ENCODE results near the gene CAMK4.
"Not testable (repeated sequence)": the region's sequence is repeated elsewhere in the genome, so short reads cannot be mapped to it uniquely, and the experiment has no call there.

Gene CAMK4

DNA sequence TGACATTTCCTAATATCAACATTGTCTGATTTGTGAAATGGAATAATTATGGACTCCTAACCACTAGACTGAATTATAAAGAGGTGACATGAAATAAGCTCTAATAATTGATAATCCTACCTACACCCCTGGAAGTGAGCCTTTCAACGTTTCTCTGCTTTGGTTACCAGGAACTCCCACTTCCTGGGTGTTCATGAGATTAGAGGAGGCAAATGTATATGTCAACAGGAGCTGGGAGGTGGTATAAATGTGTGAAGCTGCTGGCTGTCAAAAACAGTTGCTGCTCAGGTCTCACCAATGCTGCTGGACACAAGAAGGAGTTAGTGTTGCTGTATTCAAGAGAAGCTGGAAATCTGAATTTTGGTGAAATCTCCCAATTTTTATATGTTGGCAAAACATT, 96.8 kb downstream of the CAMK4 start:
- DNase-seq, result peak; percentile 15

DNA sequence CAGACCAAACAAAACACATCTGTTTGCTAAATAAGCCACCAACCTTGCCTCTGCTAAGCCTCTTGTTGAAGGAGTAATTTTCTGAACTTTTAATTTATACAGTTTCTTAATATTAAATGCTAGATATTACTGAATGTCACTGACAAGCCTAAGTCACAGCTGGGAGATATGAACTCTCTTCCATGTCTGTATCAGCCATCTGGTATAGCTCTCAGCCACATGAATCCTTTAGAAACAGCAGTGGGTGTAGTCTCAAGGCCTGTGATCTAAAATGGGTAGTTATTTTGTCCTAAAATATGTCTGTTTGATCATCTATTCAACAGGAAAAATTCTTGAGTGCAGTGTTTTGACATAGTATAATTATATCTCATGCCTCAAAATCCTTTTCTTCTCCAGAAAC, 97.2 kb downstream of the CAMK4 start:
- no peak for DNase-seq

DNA sequence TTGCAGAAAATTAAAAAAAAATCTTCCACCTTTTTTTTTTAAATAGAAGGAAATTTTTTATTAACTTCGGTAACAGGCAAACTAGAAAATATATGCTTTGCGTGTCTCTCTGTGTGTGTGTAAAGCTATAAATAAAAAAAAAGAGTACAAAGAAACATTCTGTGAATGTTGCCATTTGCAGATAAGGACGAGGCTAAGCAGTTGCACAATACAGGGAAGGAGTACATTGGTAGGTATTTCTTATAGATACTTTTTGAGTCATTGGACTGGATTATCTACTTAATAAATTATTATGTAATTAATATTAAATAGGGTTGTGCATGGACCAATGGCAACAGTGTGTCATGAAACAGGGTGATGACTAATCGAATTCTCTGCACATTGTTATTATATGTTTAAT, 102.4 kb downstream of the CAMK4 start:
- no peak for DNase-seq

DNA sequence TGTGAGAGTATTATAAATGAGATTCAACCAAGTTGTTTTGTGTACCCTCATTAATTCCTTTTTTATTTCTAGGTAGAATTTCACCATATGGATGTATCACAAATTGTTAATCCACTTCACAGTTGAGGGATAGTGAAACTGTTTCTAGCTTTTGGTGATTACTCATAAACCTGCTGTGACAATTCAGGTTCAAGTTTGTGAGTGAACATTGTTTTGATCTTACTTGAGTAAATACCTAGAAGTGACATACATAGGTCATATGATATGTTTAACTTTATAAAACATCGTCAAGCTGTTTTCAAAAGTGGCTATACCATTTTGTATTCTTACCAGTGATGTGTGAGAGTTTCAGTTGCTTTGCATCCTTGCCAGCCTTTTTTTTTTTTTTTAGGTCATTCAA, 112.9 kb downstream of the CAMK4 start:
- no peak for DNase-seq

DNA sequence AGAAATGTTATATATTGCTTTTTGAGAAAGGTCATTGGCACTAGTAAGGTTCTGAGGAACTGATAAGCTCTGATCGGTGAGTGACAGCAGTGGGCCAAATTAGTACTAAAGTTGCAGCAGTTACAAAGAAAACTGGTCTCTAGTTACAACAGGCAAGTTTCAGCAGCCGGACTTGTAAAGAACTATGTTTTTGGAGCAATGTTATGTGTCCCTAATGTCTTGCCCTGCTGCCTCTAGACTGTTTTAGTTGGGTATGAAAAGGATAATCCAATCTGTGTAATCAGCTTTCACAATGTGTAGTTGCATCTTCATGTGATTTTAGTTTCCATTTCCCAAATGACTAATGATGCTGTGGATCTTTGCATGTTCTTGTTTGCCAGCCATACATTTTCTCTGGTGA, 113.5 kb downstream of the CAMK4 start:
- DNase-seq, result no peak

DNA sequence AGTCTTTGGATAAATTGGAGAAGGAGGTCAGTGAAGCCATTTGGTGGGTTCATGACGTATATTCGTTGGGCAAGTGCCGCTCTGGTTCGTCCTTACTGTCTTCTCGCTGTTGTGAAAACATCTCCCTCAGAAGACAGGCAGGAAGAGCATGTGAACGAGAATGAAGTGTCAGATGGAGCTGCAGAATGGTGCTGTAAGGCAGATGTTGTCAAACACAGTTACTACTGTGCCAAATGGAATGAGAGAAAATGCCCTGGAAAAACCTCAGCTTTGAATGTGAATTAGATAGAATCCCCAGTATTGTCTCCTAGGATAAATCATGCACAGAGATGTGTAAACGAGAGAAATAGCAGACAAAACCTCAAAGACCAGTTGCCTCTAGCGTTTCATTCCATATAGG, 121.5 kb downstream of the CAMK4 start:
- DNase-seq, result no peak

DNA sequence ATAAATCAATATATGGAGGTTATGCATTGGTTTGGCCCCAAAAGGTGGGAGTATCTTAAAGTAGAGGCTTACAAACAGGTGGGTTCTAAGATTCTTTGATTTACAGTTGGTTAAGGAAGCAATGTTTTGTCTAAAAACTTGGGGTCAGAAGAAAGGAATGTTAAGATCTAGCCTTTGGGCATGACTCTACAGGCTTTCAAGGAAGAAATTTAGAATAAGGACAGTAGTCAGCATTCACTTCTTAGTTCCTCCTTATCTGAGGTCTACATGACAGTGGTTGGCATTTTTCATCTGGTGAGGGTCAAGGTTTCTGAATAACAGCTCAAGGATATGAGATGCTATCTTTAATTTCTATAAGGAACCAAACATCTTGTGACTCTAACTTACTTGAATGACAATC, 122.8 kb downstream of the CAMK4 start:
- no peak for DNase-seq

DNA sequence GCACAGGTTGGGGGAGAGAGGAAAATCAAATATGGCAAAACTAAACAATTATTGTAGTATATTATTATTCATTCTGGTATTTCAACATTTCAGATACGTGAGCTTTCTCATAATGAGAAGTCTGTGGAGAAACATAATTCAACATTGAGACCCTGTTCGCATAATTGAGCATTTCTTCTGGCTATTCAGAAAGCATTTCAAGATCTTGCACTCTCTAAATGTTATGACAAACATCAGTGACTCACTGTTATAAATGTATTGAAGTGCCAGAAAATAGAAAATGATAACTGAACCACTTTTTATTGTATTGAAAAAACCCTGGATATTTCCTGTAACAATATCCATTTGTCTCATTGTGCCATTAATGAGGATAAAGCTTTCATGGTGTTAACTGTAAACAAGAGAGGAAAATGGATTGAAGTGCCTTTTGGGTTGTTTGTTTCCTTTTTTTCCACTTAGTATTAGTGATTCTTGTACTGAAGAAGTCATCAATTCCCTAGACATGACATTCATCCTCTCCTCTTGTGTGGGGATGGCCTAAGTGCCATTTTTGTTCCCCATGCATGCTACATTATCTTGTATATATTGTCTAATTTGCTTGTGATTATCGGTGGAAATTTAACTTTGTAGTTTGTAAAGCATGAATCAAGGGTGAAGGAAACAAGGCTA, 124.6 kb downstream of the CAMK4 start:
- no peak for DNase-seq

DNA sequence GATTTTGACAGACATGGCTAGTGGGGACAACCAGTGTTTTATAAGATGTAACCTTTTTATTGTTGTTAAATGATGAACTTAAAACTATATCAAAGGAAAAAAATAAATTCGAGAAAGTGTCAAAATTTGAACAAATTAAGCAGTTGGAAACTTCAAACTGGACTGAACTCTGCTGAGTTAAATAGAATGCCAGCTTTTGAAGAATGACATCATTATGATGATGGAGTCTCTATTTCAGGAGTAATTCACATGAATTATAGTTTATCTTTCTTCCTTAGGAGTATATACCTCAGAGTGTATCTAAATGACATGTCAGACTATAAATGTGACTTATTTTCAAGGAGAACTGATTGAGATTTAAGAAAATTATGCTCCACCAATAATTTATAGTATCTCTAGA, 125.2 kb downstream of the CAMK4 start:
- no peak for DNase-seq

DNA sequence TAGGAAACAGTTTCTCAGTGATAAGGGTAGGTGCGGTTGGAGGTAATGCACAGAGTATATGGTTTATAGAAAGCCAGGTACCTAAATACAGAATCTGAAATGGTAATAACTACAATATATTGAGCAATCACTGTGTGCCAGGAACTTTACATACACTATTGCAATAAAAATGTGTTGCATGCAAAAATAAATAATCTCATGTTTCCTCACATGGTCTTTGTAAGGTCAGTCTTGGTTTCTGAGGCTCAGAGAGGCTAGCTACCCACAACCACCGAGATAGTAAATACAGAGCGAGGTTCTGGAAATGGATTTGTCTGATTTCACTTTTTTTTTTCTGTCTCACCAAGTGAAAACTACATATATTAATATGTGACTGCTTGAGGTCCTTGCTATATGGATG, 128.9 kb downstream of the CAMK4 start:
- DNase-seq, result no peak

DNA sequence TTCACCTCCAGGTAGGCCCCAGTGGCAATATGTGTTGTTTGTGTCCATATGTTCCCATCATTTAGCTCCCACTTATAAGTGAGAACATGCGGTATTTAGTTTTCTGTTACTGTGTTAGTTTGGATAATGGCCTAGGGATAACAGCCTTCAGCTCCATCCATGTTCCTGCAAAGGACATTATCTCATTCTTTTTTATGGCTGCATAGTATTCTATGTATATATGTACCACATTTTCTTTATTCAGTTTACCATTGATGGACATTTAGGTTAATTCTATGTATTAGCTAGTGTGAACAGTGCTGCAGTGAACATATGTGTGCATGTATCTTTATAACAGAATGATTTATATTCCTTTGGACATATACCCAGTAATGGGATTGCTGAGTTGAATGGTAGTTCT, 134.5 kb downstream of the CAMK4 start:
- not testable (repeated sequence) for DNase-seq

DNA sequence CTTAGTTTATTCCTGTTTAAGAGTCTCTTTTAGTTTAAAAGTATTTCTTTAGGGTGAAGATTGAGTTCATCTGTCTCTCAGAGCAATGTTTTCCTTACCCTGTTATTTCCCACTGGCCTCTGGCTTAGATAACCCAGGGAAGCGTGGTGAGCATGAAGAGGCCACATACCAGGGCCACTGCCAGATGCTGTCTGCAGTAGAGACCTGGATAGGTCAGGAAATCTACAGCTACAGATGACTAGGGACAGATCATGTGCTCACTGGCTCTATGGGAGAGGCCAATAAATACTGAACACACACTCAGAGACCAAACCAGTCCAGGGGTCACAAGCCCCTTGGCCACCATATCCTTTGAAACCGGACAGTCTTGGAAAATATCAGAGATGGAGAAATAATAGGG, 136.0 kb downstream of the CAMK4 start:
- DNase-seq, result no peak

DNA sequence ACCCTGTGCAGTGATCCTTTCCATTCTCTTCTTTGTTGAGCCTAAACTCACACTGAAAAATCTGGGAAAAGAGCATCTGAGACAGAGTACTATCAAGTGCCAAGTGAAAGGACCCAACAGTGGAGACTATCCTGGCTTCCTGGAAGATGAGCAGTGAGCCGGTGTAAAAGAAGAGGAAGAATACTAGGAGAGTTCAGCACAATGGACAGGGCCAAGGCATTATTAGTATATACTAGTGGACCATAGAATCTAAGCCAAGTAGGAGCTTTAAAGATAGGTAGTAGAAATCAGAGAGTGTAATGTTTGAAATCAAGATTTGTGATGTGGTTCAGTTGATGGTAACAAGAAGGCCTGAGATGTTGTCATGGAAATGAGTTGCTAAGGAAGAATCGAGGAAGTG, 140.8 kb downstream of the CAMK4 start:
- no peak for DNase-seq

DNA sequence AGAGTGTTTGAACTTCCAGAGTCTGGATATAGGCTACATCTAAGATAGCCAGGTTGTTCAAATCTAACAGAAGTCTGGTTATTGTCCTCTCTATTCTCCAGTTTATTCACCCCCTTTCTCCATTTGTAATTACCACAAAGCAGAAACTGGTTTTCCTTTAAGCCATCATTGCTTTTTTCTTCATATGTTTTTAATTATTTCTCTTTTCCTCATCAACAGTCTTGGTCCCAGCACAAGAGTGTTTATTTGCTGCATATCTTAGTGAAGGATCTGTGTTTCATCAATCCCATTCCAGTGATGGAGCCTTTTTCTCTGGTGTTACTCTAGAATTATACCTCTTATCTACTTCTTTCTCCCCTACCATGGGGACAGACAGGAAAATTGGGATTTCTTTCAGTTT, 142.2 kb downstream of the CAMK4 start:
- DNase-seq, result no peak

DNA sequence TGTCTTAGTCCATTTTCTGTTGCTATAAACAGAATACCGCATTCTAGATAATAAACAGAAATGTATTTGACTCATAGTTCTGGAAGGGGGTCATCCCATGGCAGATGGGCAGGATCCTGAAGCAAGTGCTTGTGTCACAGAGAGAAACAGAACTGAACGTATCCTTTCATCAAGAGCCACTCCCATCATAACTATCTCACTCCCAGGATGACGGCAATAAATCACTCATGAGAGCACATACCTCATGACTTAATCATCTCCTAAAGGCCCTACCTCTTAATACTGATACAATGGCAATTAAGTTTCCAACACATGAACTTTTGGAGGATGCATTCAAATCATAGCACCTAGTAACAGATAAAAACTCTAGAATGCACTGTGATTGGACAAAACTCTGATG, 142.9 kb downstream of the CAMK4 start:
- no peak for DNase-seq

DNA sequence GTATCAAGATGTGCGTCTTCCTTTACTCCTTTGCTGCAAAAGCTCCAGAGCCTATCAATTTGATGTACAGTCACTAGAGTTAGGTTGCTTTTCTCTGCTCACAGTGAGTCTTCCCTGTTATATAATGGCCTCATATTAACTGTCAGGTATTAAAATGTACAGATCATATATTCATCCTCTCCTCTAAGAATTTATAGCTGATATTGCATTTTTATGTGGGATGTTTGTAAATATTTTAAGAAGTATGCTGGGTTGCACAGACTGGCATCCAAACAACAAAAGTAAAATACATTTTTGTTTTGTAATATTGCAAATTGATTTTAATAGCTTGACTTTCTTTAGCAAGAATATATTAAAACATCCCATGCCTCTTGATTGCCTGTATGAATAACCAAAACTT, 148.6 kb downstream of the CAMK4 start:
- no peak for DNase-seq

DNA sequence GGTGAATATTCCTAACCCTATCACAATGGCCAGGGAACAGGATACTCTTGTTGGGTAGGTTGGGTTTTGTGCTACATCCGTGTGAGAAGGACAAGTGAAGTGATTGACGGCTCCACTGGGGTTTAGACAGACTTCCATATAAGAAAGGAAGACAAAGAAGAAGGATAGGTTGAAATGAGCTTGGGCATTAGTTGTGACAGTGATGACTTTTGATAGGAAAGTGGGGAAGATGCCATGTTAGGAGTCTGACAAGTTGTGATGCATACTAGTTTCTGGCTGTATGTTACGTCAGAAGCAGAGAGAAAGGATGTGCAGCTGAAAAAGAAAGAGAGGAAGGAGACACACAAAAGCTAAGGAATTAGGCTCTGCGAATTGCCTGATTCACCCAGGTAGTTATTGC, 150.2 kb downstream of the CAMK4 start:
- no peak for DNase-seq

DNA sequence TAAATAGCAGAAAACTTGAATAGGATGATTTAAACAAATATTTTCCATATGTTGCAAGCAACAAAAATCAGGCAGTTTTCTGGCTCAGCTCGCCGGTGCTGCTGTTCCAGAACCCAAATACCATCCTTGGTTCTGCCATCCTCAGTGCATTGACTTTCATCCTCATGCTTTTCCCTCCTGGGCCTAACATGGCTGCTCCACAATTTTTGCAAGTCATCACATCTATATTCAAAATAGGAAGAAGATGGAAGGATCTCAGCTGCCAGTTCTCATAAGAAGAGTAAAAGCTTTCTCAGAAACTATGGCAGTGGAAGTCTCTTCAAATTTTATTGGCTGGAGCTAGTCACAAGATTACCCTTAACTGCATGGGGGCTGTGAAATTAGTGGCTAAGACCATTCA, 151.5 kb downstream of the CAMK4 start:
- DNase-seq, result no peak

DNA sequence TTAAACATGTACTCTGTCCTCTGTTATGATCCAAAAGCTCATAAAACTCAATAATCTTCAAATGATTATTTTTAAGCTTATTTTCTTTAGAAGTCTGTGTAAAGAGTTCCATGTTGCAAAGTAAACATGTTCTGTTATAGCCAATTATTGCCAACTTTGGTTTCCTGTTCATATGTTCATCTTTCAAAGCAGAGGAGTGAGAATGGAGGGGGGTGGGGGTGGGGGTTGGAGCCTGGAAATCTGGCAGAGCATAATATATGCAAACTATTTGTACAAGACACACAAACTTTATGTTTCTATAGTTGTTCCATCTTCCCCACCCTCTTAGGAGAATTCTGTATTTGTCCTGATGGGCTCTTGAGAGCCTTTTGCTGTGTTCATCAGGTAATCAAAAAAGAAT, 153.1 kb downstream of the CAMK4 start:
- DNase-seq, result peak; percentile 1

DNA sequence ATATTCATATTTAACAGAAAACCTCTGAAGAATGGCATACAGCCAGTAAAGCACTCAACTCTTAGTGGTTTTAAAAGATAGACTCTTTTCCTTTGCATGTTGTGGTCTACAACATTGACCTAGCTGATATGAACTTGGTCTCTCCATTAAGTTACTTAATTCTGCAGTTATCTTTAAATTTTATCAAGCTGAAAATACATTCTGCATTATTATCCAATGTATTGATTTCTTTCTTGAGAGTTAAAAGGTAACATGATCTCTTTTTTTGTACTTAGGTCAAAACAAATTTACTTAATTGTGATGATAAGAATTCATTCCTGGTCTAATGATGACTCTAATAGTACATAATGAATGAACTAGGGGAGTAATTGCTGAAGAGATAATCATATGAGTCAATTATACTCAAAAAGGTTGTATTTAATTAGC, 155.2 kb downstream of the CAMK4 start:
- peak; percentile 64 for DNase-seq

DNA sequence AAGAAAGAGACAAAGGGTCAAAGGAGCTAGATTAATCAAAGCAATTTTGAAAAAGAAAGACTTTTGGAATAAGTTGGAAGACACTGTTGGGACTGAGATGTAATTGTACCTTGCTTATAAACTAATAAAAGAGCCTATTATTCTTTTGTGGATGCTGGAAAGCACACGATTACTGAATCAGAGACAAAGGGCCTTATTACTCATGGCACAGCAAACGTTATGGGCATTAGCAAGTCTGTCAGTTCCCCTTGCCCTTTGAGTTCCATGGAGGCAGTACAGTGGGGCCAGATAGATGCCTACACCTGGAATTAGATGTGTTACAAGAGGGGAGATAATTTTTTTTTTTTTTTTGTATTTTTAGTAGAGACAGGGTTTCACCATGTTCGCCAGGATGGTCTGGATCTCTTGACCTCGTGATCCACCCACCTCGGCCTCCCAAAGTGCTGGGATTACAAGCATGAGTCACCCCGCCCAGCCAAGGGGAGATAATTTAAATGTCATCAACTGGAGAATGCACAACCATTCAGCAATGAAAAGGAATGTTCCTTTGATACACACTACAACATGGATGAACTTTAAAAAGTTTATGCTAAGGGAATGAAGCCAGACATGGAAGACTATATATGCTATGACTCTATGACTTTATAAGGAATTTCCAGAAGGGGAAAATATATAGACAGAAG, 159.2 kb downstream of the CAMK4 start:
- no peak for DNase-seq

DNA sequence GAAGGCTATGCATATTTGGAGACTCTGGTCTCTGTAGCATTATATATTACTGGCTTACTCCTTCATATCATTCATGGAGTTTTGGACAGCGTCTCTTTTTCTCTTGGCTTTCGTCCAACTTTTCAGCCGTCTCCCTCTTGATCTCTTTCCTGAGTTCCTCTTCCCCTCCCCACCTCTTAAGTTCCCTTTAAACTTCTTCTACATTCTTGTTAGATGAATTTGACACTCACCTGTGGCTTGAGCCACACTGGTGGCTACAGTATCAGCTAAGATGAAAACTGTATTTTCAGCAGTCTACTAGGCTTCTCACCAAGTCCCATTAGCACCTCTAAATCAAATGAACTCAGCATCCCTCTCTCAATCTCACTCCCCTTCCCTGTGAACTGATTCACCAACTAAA, 160.0 kb downstream of the CAMK4 start:
- no peak for DNase-seq

DNA sequence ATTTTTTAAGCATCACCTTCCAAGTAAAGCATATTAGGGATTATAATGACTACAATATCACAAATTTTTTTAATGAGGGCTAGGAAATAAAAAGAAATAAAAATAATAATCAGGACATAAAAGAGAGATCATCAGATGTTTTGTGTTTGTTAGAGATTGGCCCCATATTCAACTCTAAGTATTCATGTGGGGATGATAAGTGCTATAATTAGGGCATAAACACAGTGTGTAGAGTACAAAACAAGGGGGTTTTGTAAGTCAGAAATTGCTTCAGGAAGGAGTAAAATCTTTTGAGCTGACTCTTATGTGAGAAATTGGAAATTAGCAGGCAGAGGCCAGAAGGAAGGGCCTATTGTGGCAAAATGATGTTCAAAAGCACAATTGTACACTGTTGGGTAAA, 160.9 kb downstream of the CAMK4 start:
- DNase-seq, result peak; percentile 35

DNA sequence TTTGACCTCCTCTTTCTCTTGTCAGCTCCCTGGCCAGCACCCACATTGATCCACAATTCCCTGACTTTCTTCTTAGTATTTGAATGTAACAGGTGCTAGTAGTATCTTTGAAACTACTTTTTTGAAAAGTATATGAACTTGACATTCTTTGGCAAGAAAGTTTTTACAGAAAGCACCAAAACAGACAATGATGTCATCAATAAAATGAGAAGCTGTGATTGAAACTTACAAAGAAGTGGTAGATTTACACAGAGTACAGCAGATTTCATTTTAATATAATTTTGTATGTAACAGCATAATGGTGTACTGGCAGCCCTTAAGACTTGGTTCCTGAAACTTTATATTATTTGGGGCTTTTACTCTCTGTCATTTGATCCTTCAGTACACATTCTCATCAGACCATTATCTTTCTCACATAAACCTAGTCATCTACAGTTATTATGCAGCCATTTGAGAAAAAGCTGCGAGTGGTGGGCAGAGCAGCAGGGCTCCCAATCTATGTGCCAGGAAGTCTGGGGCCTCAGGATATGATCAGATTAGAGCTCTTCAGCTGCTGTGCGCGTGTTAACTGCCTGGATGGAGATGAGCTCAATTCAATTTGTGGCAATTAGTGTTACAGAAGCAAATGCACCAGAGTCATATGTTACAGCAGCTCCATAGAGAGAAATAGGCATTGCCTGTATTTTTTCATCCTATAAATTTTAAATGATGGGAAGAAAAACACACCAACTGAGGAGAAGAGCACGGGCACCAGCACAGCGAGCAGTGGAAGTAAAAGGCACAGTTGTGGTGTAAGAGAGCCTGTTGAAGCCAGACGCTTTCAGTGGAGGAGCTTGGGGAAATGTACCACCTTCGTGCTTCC, 162.0 kb downstream of the CAMK4 start:
- DNase-seq, result peak; percentile 91

Measured in NCI-H146 (cell line).